HepG2 (cell line): ENCODE data around the gene MON1A. TPM values are rescaled to one million over a fixed set of nuclear protein-coding genes. Genes with fewer than 3 reads are reported as not detected.

Experiments
- ATAC-seq: fragments of 200-7000 bp; cut with Tn5 transposase; 3 replicates; pipeline ENCODE4 v1.9.1; 2020; ENCODE audit warnings: mild to moderate bottlenecking, moderate library complexity
- BruUV-seq: library from RNA; stranded (reverse); fragments of 400-500 nt; replicated peaks from 2 replicates; lab custom pipeline; 2021; lab: Mats Ljungman, UMichigan
- CTCF ChIA-PET: fragments of 300-600 bp; formaldehyde crosslinking; extraction: SDS; loops from one replicate; lab custom pipeline; 2021; ENCODE audit warnings: low total read pairs, inconsistent platforms, low intra/inter-chr PET ratio; lab: Yijun Ruan, JAX
- POLR2A ChIA-PET: fragments of 350-600 bp; sonication (Branson Sonifier 250); formaldehyde crosslinking; loops from one replicate; lab custom pipeline; 2020; ENCODE audit warnings: antibody characterized with exemption, inconsistent platforms; lab: Yijun Ruan, JAX
- DNase-seq: peaks from one replicate; pipeline ENCODE4 v3.0.0-alpha.2; 2015; ENCODE audit warnings: low spot score
- FAIRE-seq: peaks from 3 replicates; lab custom pipeline; 2011; peaks lifted over from hg19 to GRCh38; lab: Jason Lieb, UNC
- H2AFZ ChIP-seq: one replicate; pipeline ENCODE4 v1.6.1; 2011; ENCODE audit warnings: low read length, inconsistent platforms
- H3K27ac ChIP-seq: fragments of 300-600 bp; 3 replicates; pipeline ENCODE4 v1.8.0; 2011; ENCODE audit warnings: mixed run types, mild to moderate bottlenecking, mixed read lengths, low read length, inconsistent platforms; ENCODE audit not compliant: insufficient read depth; ENCODE audit errors: extremely low read length
- H3K27me3 ChIP-seq, 2 experiments: fragments of 200-600 bp in 1 of 2; 2 replicates in 1 of 2; 3 replicates in 1 of 2; pipeline versions ENCODE4 v1.6.0 to v1.8.0; 2011; ENCODE audit warnings: low read length in 2 of 2, mild to moderate bottlenecking in 2 of 2, moderate library complexity in 2 of 2, inconsistent platforms in 1 of 2; ENCODE audit not compliant: insufficient read depth in 2 of 2, control insufficient read depth in 1 of 2
- H3K36me3 ChIP-seq, 2 experiments: fragments of 200-600 bp in 1 of 2; replicated peaks in 1 of 2; 2 replicates in 1 of 2; 3 replicates in 1 of 2; pipeline versions ENCODE4 v1.5.1 to v1.8.0; 2011; ENCODE audit warnings: low read length in 2 of 2, inconsistent platforms in 1 of 2; ENCODE audit not compliant: insufficient read depth in 2 of 2, control insufficient read depth in 1 of 2
- H3K4me1 ChIP-seq: 2 replicates; pipeline ENCODE4 v1.5.1; 2012; ENCODE audit warnings: low read length, inconsistent platforms; ENCODE audit not compliant: insufficient read depth
- H3K4me2 ChIP-seq: 2 replicates; pipeline ENCODE4 v1.6.0; 2011; ENCODE audit warnings: low read depth, low read length, inconsistent platforms
- H3K4me3 ChIP-seq, 3 experiments: fragments of 200-600 bp in 1 of 3; sonication (generic), shearing (Covaris generic) in 1 of 3; replicated peaks in 1 of 3; 2 replicates each; pipeline ENCODE4 v1.5.1; 2011 to 2016; ENCODE audit warnings: low read length in 3 of 3, inconsistent platforms in 2 of 3, low read depth in 2 of 3, mild to moderate bottlenecking in 2 of 3, control low read depth in 1 of 3, mixed read lengths in 1 of 3; ENCODE audit not compliant: insufficient read depth in 1 of 3
- H3K79me2 ChIP-seq: one replicate; pipeline ENCODE4 v1.6.1; 2011; ENCODE audit warnings: low read length, inconsistent platforms; ENCODE audit not compliant: insufficient read depth
- H3K9ac ChIP-seq: 2 replicates; pipeline ENCODE4 v1.6.0; 2011; ENCODE audit warnings: mild to moderate bottlenecking, low read depth, low read length, inconsistent platforms; ENCODE audit not compliant: insufficient read depth
- H3K9me3 ChIP-seq: 2 replicates; pipeline ENCODE4 v1.5.1; 2012; ENCODE audit warnings: mild to moderate bottlenecking, low read length
- H4K20me1 ChIP-seq: 2 replicates; pipeline ENCODE4 v1.6.0; 2011; ENCODE audit warnings: inconsistent platforms, mild to moderate bottlenecking, low read length, moderate library complexity; ENCODE audit not compliant: insufficient read depth
- CBX2 ChIP-seq, 2 experiments: fragments of 200-600 bp in 1 of 2; sonication (generic); formaldehyde crosslinking in 1 of 2; IDR thresholded peaks; 2 replicates each; pipeline versions ENCODE4 v1.7.0 to v1.8.1; 2018 to 2022; ENCODE audit warnings: low read depth in 2 of 2, low read length in 1 of 2, mild to moderate bottlenecking in 1 of 2, missing genetic modification reagents in 1 of 2
- EP300 ChIP-seq, 3 experiments: sonication (generic) in 1 of 3; formaldehyde crosslinking in 1 of 3; IDR thresholded peaks; 2 replicates each; pipeline versions ENCODE4 v1.5.1 to v1.6.1; 2011 to 2020; ENCODE audit warnings: low read depth in 2 of 3, low read length in 2 of 3, borderline replicate concordance in 1 of 3, improper control_type of control experiment in 1 of 3, mild to moderate bottlenecking in 1 of 3, missing genetic modification reagents in 1 of 3, moderate library complexity in 1 of 3
- HNRNPL ChIP-seq: fragments of 200-400 bp; formaldehyde crosslinking; IDR thresholded peaks from 2 replicates; pipeline ENCODE4 v1.6.1; 2017; ENCODE audit warnings: mild to moderate bottlenecking, low read depth, low read length
- KLF11 ChIP-seq: IDR thresholded peaks from 2 replicates; pipeline ENCODE4 v1.6.1; 2016; ENCODE audit warnings: missing compliant biosample characterization
- MXD4 ChIP-seq: IDR thresholded peaks from 2 replicates; pipeline ENCODE4 v1.6.1; 2016; ENCODE audit warnings: mild to moderate bottlenecking, missing biosample characterization, missing genetic modification reagents
- MYC ChIP-seq: sonication (generic); formaldehyde crosslinking; IDR thresholded peaks from 2 replicates; pipeline ENCODE4 v1.9.0; 2021; ENCODE audit warnings: missing genetic modification reagents, borderline replicate concordance
- NCOA2 ChIP-seq: sonication (generic); formaldehyde crosslinking; IDR thresholded peaks from 2 replicates; pipeline ENCODE4 v1.8.0; 2022; ENCODE audit warnings: inconsistent platforms
- SNAPC2 ChIP-seq: sonication (generic); formaldehyde crosslinking; IDR thresholded peaks from 2 replicates; pipeline ENCODE4 v1.8.1; 2022; ENCODE audit warnings: mild to moderate bottlenecking, missing genetic modification reagents
- TBP ChIP-seq: sonication (generic); formaldehyde crosslinking; IDR thresholded peaks from 2 replicates; pipeline ENCODE4 v1.5.0; 2020; ENCODE audit warnings: missing genetic modification reagents
- U2AF2 ChIP-seq: fragments of 200-400 bp; formaldehyde crosslinking; IDR thresholded peaks from 2 replicates; pipeline ENCODE4 v1.6.1; 2017; ENCODE audit warnings: low read depth, mild to moderate bottlenecking, low read length
- UBTF ChIP-seq: sonication (generic); formaldehyde crosslinking; IDR thresholded peaks from 2 replicates; pipeline ENCODE4 v1.4.0; 2020; ENCODE audit warnings: mild to moderate bottlenecking, missing genetic modification reagents
- ZBTB37 ChIP-seq: sonication (generic); formaldehyde crosslinking; IDR thresholded peaks from 2 replicates; pipeline ENCODE4 v1.4.0; 2020; ENCODE audit warnings: mild to moderate bottlenecking, missing genetic modification reagents
- ZIK1 ChIP-seq: sonication (generic); formaldehyde crosslinking; IDR thresholded peaks from 2 replicates; pipeline ENCODE4 v1.5.0; 2020; ENCODE audit warnings: mild to moderate bottlenecking, low read depth, missing genetic modification reagents, borderline replicate concordance
- ZNF121 ChIP-seq: sonication (generic); formaldehyde crosslinking; IDR thresholded peaks from 2 replicates; pipeline ENCODE4 v1.5.0; 2020; ENCODE audit warnings: mild to moderate bottlenecking, missing genetic modification reagents
- ZNF224 ChIP-seq: sonication (generic); formaldehyde crosslinking; IDR thresholded peaks from 2 replicates; pipeline ENCODE4 v1.5.0; 2020; ENCODE audit warnings: mild to moderate bottlenecking, missing genetic modification reagents
- ZNF326 ChIP-seq: sonication (generic); formaldehyde crosslinking; IDR thresholded peaks from 2 replicates; pipeline ENCODE4 v1.4.0; 2020; ENCODE audit warnings: missing genetic modification reagents, borderline replicate concordance
- ZNF713 ChIP-seq: sonication (generic); formaldehyde crosslinking; IDR thresholded peaks from 2 replicates; pipeline ENCODE4 v1.4.0; 2020; ENCODE audit warnings: mild to moderate bottlenecking, missing genetic modification reagents
- WGBS: methylation state at CpG from one replicate; pipeline ENCODE4 v1.1.6; 2017; ENCODE audit warnings: low lambda C conversion rate; 5-methylcytosine and 5-hydroxymethylcytosine counted together
- in situ Hi-C: cut with HindIII; loops from 2 replicates; pipeline ENCODE4 v1.10.0; 2017; ENCODE audit warnings: low pct_unique_long_range_greater_than_20kb; ENCODE audit not compliant: extremely low pct_ligation_motif_present
- intact Hi-C: fragments of 100-400 bp; cut with micrococcal nuclease; formaldehyde crosslinking; loops from one replicate; pipeline ENCODE4 v1.10.0; 2022; ENCODE audit not compliant: unreplicated experiment
- polyA plus RNA-seq, 8 experiments: library from polyadenylated mRNA; depleted of rRNA in 3 of 8; stranded (reverse) in 7 of 8; unstranded in 1 of 8; fragments of >200 nt; fragmentation: Illumina TruSeq in 4 of 8; extraction: Trizol in 4 of 8; gene quantifications; 2 replicates each; pipeline versions ENCODE4 v1.2.1 to v1.2.3, GENCODE V29; 2011 to 2016; ENCODE audit warnings: low read depth in 4 of 8, missing spikeins in 1 of 8, mixed read lengths in 1 of 8; ENCODE audit not compliant: insufficient read depth in 1 of 8
- total RNA-seq, 5 experiments: library from RNA; depleted of rRNA; stranded (reverse); fragments of >200 nt; fragmentation: Illumina TruSeq; extraction: Trizol; gene quantifications; 2 replicates each; pipeline ENCODE4 v1.2.3, GENCODE V29; 2016; ENCODE audit warnings: low read depth in 1 of 5
- TF ChIP-seq, protein P1 (sequence below): sonication (generic); formaldehyde crosslinking; IDR thresholded peaks from 2 replicates; pipeline ENCODE4 v1.4.0; 2020; ENCODE audit warnings: low read depth, mild to moderate bottlenecking, missing genetic modification reagents
- TF ChIP-seq, protein P2 (sequence below): sonication (generic); formaldehyde crosslinking; IDR thresholded peaks from 2 replicates; pipeline ENCODE4 v1.4.0; 2020; ENCODE audit warnings: low read depth, mild to moderate bottlenecking, missing genetic modification reagents

The MON1A gene
- total and polyA plus RNA-seq, 2 of the 13 experiments (the other 11 are each of a cell fraction or from before 2014, with no cell fraction given), result 4.6 to 9.0 TPM

DNA sequence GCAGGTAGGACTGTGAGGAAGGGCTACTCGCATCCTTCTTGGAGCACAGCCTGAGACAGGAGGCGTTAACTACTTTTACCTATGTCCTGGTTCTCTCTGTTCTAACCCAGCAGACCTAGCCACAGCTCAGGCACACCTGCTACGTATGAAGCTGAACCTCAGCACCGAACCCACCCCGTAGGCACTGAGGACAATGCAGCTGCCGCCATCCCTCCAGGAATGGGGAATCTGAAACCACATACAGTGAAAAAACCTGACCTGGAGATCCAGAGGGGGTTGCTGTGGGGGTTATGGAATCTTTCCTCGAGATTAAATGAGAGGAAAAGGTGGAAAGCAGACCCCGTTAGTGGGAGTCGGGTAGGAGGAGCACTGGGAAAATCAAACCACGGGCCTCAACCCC lies 40.3 kb downstream of the MON1A start:
- no peaks in the 10 kb centered on the region for H3K36me3 ChIP-seq
- CTCF ChIA-PET, result no interaction called here

More for the DNA sequence above, 40.3 kb downstream of the MON1A start:
- Histone ChIP-seq H3K4me2 (no peak overlapping the region), H3K9ac (no peak overlapping the region), H3K9me3 (no peaks in the 10 kb centered on the region), H3K27me3 (peaks cover 1 to 7% of the 10 kb centered on the region in 2 experiments; a peak in 2 of 5 replicates), H4K20me1 (no peaks in the 10 kb centered on the region), H2AFZ (no peak overlapping the region), H3K27ac (no peak overlapping the region), H3K4me3 (no peak overlapping the region), H3K79me2 (no peaks in the 10 kb centered on the region), H3K4me1 (peaks cover 22% of the 10 kb centered on the region)
- FAIRE-seq (no peak), DNase-seq (no peak), ATAC-seq (no peak)
- in situ Hi-C loops (no loop called here), intact Hi-C loops (no loop called here)
- TF ChIP-seq MYC (no peak), HNRNPL (no peak), SNAPC2 (CRISPR knock-in tag) (no peak), UBTF (no peak), ZIK1 (CRISPR knock-in tag) (no peak), MXD4 (CRISPR knock-in tag) (no peak), ZNF224 (CRISPR knock-in tag) (no peak), CBX2 (IDR thresholded peaks at IDR 0.05; ENCODE audit: low read depth, low read length) (no peak), CBX2 (CRISPR knock-in tag; IDR thresholded peaks at IDR 0.05; ENCODE audit: low read depth) (no peak), EP300 (IDR thresholded peaks at IDR 0.05; ENCODE audit: low read depth in 2 of 2, low read length in 2 of 2) (no peak), EP300 (CRISPR knock-in tag; IDR thresholded peaks at IDR 0.05; ENCODE audit: borderline replicate concordance) (no peak), ZNF121 (CRISPR knock-in tag) (no peak), TBP (CRISPR knock-in tag) (no peak), ZBTB37 (CRISPR knock-in tag) (no peak), NCOA2 (CRISPR knock-in tag) (no peak), KLF11 (CRISPR knock-in tag) (no peak), U2AF2 (no peak), ZNF326 (CRISPR knock-in tag) (no peak), ZNF713 (CRISPR knock-in tag) (no peak)
- TF ChIP-seq, protein P1, sequence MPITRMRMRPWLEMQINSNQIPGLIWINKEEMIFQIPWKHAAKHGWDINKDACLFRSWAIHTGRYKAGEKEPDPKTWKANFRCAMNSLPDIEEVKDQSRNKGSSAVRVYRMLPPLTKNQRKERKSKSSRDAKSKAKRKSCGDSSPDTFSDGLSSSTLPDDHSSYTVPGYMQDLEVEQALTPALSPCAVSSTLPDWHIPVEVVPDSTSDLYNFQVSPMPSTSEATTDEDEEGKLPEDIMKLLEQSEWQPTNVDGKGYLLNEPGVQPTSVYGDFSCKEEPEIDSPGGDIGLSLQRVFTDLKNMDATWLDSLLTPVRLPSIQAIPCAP (CRISPR knock-in tag), result no peak
- TF ChIP-seq, protein P2, sequence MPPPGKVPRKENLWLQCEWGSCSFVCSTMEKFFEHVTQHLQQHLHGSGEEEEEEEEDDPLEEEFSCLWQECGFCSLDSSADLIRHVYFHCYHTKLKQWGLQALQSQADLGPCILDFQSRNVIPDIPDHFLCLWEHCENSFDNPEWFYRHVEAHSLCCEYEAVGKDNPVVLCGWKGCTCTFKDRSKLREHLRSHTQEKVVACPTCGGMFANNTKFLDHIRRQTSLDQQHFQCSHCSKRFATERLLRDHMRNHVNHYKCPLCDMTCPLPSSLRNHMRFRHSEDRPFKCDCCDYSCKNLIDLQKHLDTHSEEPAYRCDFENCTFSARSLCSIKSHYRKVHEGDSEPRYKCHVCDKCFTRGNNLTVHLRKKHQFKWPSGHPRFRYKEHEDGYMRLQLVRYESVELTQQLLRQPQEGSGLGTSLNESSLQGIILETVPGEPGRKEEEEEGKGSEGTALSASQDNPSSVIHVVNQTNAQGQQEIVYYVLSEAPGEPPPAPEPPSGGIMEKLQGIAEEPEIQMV (CRISPR knock-in tag), result no peak
- POLR2A ChIA-PET, result interaction anchor here (1.1 kb wide), 1 partner anchor 40 kb away, joined by 4 read pairs; the partner anchor contains the start of gene MON1A
- BruUV-seq, result no TSS peak
- 50% methylated on average over 9 of the region's 10 CpGs for WGBS
